Endothelial cell (in vitro differentiated cells): ENCODE results near the gene NR2C2AP. TPM values are rescaled to one million over a fixed set of nuclear protein-coding genes. Genes with fewer than 3 reads are reported as not detected.

Source experiments
- DNase-seq: peaks from one replicate; pipeline ENCODE4 v3.0.0; 2021; ENCODE audit warnings: low spot score
- H3K27ac Mint-ChIP-seq: one replicate; pipeline ENCODE4 v1.8.0; 2021; ENCODE audit warnings: mixed read lengths, inconsistent platforms; ENCODE audit not compliant: unreplicated experiment
- H3K27me3 Mint-ChIP-seq: one replicate; pipeline ENCODE4 v1.8.0; 2021; ENCODE audit warnings: mild to moderate bottlenecking, moderate library complexity, mixed read lengths, inconsistent platforms; ENCODE audit not compliant: unreplicated experiment
- H3K36me3 Mint-ChIP-seq: one replicate; pipeline ENCODE4 v1.8.0; 2021; ENCODE audit warnings: mild to moderate bottlenecking, low read depth, mixed read lengths, inconsistent platforms; ENCODE audit not compliant: unreplicated experiment
- H3K4me1 Mint-ChIP-seq: one replicate; pipeline ENCODE4 v1.8.0; 2021; ENCODE audit warnings: mild to moderate bottlenecking, mixed read lengths, inconsistent platforms; ENCODE audit not compliant: unreplicated experiment
- H3K4me3 Mint-ChIP-seq: one replicate; pipeline ENCODE4 v1.8.0; 2021; ENCODE audit warnings: mild to moderate bottlenecking, mixed read lengths, inconsistent platforms; ENCODE audit not compliant: unreplicated experiment
- H3K9me3 Mint-ChIP-seq: one replicate; pipeline ENCODE4 v1.8.0; 2021; ENCODE audit warnings: mixed read lengths, inconsistent platforms; ENCODE audit not compliant: unreplicated experiment
- total RNA-seq: library from RNA; stranded (reverse); fragmentation: NEBNext Ultra II Directional; extraction: Animal tissue kit (Norgen Biotek cat#: 25700); gene quantifications from one replicate; pipeline ENCODE4 v1.2.1, GENCODE V29; 2021; ENCODE audit not compliant: unreplicated experiment
- TF ChIP-seq, protein P1 (sequence below): fragments of 200-600 bp; sonication (generic); IDR thresholded peaks from one replicate; pipeline ENCODE4 v1.5.0; 2021; ENCODE audit warnings: antibody characterized with exemption; ENCODE audit not compliant: unreplicated experiment

The NR2C2AP gene
- total RNA-seq, 1 donor from 2014 or later: 4.3 TPM

- H3K36me3 Mint-ChIP-seq: no peaks in the 10 kb centered on the region
- H3K27ac Mint-ChIP-seq: peak within 1 kb of the TSS; percentile 7
- TF ChIP-seq, protein P1, sequence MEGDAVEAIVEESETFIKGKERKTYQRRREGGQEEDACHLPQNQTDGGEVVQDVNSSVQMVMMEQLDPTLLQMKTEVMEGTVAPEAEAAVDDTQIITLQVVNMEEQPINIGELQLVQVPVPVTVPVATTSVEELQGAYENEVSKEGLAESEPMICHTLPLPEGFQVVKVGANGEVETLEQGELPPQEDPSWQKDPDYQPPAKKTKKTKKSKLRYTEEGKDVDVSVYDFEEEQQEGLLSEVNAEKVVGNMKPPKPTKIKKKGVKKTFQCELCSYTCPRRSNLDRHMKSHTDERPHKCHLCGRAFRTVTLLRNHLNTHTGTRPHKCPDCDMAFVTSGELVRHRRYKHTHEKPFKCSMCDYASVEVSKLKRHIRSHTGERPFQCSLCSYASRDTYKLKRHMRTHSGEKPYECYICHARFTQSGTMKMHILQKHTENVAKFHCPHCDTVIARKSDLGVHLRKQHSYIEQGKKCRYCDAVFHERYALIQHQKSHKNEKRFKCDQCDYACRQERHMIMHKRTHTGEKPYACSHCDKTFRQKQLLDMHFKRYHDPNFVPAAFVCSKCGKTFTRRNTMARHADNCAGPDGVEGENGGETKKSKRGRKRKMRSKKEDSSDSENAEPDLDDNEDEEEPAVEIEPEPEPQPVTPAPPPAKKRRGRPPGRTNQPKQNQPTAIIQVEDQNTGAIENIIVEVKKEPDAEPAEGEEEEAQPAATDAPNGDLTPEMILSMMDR: no peak
- H3K4me3 Mint-ChIP-seq: no peak within 1 kb of the TSS
- peaks cover 8% of the 10 kb centered on the region for H3K27me3 Mint-ChIP-seq
- H3K4me1 Mint-ChIP-seq: peaks cover 6% of the 10 kb centered on the region
- DNase-seq: peak; percentile 78
- no peaks in the 10 kb centered on the region for H3K9me3 Mint-ChIP-seq
Measured at GRCh38 chr19:19170053-19170872, 33.0 kb downstream of the NR2C2AP start, which contains the start of gene MEF2B. MEF2B (minus strand) TSS chr19:19170263; CDS start chr19:19150735, 19,528 bp downstream.

DNA sequence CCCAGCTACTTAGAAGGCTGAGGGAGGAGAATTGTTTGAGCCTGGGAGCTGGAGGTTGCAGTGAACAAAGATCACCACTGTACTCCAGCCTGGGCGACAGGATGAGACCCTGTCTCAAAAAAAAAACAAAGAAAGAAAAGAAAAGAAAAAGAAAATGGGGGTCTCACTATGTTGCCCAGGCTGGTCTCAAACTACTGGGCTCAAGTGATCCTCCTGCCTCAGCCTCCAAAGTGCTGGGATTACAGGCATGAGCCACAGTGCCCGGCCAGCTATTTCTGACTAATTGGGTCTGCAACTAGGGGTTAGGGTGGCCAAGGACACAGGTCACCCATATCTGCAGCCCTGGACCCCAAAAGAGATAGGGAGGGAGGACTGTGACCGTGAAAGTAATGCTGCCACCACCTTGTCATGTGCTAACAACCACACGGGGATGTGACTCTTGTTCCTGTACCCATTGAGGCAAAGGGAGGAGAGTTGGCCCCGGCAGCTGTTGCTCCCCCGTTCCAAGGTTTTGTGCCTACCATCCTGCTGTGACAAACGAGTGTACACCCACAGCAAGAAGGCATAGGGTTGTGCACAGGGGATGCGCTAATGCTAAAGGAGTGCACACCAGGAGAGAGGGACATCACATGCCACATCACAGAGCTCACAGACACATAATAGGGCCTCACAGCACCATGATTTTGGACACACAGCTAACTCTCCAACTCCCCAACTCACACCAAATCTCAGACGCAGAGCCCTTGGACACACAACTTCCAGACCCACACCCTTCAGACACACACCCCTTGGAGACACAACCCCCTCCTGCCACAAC is 33.8 kb downstream of the NR2C2AP start:
- Mint-ChIP-seq H3K4me3 (no peak overlapping the region), H3K27me3 (peaks cover 11% of the 10 kb centered on the region), H3K36me3 (no peaks in the 10 kb centered on the region), H3K27ac (no peak overlapping the region), H3K4me1 (peaks cover 6% of the 10 kb centered on the region), H3K9me3 (no peaks in the 10 kb centered on the region)
- DNase-seq: no peak
- TF ChIP-seq, protein P1: no peak

GRCh38 chr19:19167612-19168011 is 35.6 kb downstream of the NR2C2AP start:
- Mint-ChIP-seq H3K4me1 (peaks cover 6% of the 10 kb centered on the region), H3K27ac (no peak overlapping the region)

GRCh38 chr19:19165396-19165795 is 37.8 kb downstream of the NR2C2AP start:
- peaks cover 13% of the 10 kb centered on the region for H3K27me3 Mint-ChIP-seq
- no peak overlapping the region for H3K27ac Mint-ChIP-seq
- peaks cover 4% of the 10 kb centered on the region for H3K4me1 Mint-ChIP-seq
- peaks cover 4% of the 10 kb centered on the region for H3K36me3 Mint-ChIP-seq
- H3K9me3 Mint-ChIP-seq: no peaks in the 10 kb centered on the region
- no peak for DNase-seq
- no peak overlapping the region for H3K4me3 Mint-ChIP-seq
- TF ChIP-seq, protein P1: no peak

More at GRCh38 chr19:19167612-19168011, 35.6 kb downstream of the NR2C2AP start:
- Mint-ChIP-seq H3K4me3 (no peak overlapping the region), H3K9me3 (no peaks in the 10 kb centered on the region), H3K36me3 (no peaks in the 10 kb centered on the region), H3K27me3 (peaks cover 11% of the 10 kb centered on the region)
- TF ChIP-seq, protein P1: no peak
- no peak for DNase-seq
